ENCODE data around the gene FASN. TPM values are rescaled to one million over a fixed set of nuclear protein-coding genes. Genes with fewer than 3 reads are reported as not detected.
A peak's percentile ranks its signal among the peaks of the same experiment; 100 is the strongest.

The FASN gene
- total and polyA plus RNA-seq, 2 donors (not counting 3 experiments of a cell fraction or from before 2014, with no cell fraction given), result 101 to 360 TPM

- Histone ChIP-seq H2AFZ (ENCODE audit: low read depth, low read length) (peak overlapping the region; percentile 43), H3K4me3 (replicated peaks in 1 of 3; ENCODE audit: insufficient read depth in 1 of 3, low read depth in 1 of 3, low read length in 3 of 3) (no peak overlapping the region), H3K4me2 (ENCODE audit: insufficient read depth, low read length) (peak overlapping the region; percentile 37), H3K79me2 (ENCODE audit: control insufficient read depth, insufficient read depth, low read length) (no peaks in the 10 kb centered on the region), H3K27ac (ENCODE audit: insufficient read depth, low read depth, low read length) (peak overlapping the region; percentile 9), H3K9me1 (replicated peaks; ENCODE audit: control insufficient read depth, extremely low read depth, insufficient read depth, low read length) (no peaks in the 10 kb centered on the region), H3K9ac (replicated peaks; ENCODE audit: extremely low read depth, insufficient read depth, low read length) (peak overlapping the region; percentile 3), H3K4me1 (ENCODE audit: control insufficient read depth, extremely low read depth, insufficient read depth, low read length) (peaks cover 10% of the 10 kb centered on the region), H3K27me3 (ENCODE audit: control insufficient read depth in 2 of 2, insufficient read depth in 2 of 2, low read length in 2 of 2) (no peaks in the 10 kb centered on the region), H4K20me1 (replicated peaks; ENCODE audit: control insufficient read depth, extremely low read depth, insufficient read depth, low read length) (no peaks in the 10 kb centered on the region), H3K9me3 (replicated peaks; ENCODE audit: control insufficient read depth, insufficient read depth, low read length) (no peaks in the 10 kb centered on the region), H3K36me3 (ENCODE audit: control insufficient read depth in 2 of 2, extremely low read depth in 1 of 2, insufficient read depth in 2 of 2, low read length in 2 of 2) (no peaks in the 10 kb centered on the region)
- intact Hi-C loops (cut with micrococcal nuclease), result loop anchor here (1.0 kb wide), 1 partner anchor 48 kb away; no protein-coding TSS in a partner anchor
- POLR2A ChIA-PET, result interaction anchor here (1.8 kb wide), 1 partner anchor 8 kb away, joined by 9 read pairs; the partner anchor contains the start of gene FASN
- dilution Hi-C loops (cut with MboI; ENCODE audit: extremely low pct_ligation_motif_present, low sequenced_read_pairs), result no loop called here
- FAIRE-seq, result peak; percentile 77
- CTCF ChIA-PET, result interaction anchor here (1.1 to 2.5 kb wide), 7 partner anchors 36 to 229 kb away, joined by 3 to 17 read pairs (median 4); no protein-coding TSS in a partner anchor
- DNase-seq (ENCODE audit: low read depth, low spot score), result no peak
- TF ChIP-seq CTCF (IDR thresholded peaks at IDR 0.05; ENCODE audit: extremely low read depth in 1 of 2, insufficient read depth in 1 of 2, low read depth in 1 of 2, low read length in 2 of 2) (peak; percentile 23 to 35), EZH2 (IDR thresholded peaks at IDR 0.05; ENCODE audit: borderline replicate concordance, low read depth, low read length, severe bottlenecking) (no peak), POLR2A (IDR thresholded peaks at IDR 0.05; ENCODE audit: low read depth, low read length) (no peak), FOS (IDR thresholded peaks at IDR 0.05; ENCODE audit: borderline replicate concordance, insufficient read depth, low read length) (no peak), MYC (IDR thresholded peaks at IDR 0.05; ENCODE audit: low read depth, low read length) (no peak), POLR2AphosphoS5 (IDR thresholded peaks at IDR 0.05; ENCODE audit: insufficient read depth, low read depth, low read length) (no peak)
- TF ChIP-seq, protein P1, sequence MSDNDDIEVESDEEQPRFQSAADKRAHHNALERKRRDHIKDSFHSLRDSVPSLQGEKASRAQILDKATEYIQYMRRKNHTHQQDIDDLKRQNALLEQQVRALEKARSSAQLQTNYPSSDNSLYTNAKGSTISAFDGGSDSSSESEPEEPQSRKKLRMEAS (IDR thresholded peaks at IDR 0.05; ENCODE audit: insufficient read depth, insufficient read length), result no peak
- no TSS peak for BruUV-seq (replicated peaks)
These were observed 8.0 kb upstream of the FASN start for GRCh38 chr17:82105882-82106687.
